Fibroblast of the conjunctiva (primary cell): ENCODE results near the gene TMEM126B.
"Not testable (repeated sequence)": the region's sequence is repeated elsewhere in the genome, so short reads cannot be mapped to it uniquely, and the experiment has no call there.

Experiments used
- DNase-seq: peaks from one replicate; pipeline ENCODE4 v3.0.0-alpha.2; 2010; ENCODE audit warnings: low read depth

Gene TMEM126B

DNA sequence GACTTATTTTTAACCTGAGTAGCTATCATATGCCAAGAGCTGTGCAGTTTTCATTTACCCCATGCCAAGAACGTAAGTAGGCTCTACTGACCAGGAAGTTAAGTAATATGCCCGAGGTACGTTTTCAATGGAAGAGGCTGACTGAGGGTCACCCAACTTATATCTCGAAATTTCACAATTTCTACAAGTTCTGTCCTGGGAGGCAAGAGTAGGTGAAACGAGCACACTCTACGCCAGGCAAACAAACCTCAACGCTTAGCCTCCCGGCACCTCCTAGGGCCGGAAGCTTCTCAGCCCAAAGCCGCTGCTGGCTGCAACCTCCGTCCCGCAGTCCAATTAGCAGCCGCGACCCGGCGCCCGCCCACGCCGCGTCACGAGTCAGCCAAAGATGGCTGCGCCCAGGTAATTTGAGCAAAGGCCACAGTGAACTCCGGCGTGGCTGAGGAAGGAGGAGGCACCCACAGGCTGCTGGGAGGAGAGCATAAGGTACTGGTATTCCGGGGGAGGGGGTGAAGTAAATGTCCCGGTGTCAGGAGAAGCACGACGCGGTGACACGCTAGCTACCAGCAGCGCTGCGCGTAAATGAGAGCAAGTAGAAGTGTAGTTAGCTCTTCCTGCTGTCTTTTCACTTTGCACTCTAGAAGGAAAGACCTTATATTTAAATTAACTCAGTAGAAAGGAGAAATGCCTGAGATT, 19.4 kb downstream of the TMEM126B start, which contains the start of gene TMEM126A:
Gene TMEM126A, plus strand, starts transcription at position 364 of the 696 bp plus-strand sequence. CDS start 2,289 bp downstream, outside the sequence.
- peak; percentile 55 for DNase-seq

DNA sequence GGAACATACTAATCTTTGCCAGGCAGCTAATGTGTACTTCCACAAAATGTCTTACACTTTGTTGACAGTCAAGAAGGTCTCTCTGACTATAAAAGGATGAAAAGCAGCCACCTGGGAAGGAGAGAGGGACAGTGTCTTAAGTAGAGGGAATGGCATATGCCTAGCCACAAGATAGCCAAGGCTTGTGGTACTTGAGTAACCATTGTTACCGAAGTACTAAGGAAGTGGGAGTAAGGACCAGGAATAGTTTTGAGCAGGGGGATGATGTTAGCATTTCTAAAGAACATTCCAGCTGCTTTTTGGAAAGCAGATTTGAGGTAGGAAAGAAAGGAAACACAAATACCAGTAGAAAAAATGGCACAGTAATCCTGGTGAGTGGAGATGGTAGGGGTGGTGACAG, 22.7 kb downstream of the TMEM126B start:
- no peak for DNase-seq

DNA sequence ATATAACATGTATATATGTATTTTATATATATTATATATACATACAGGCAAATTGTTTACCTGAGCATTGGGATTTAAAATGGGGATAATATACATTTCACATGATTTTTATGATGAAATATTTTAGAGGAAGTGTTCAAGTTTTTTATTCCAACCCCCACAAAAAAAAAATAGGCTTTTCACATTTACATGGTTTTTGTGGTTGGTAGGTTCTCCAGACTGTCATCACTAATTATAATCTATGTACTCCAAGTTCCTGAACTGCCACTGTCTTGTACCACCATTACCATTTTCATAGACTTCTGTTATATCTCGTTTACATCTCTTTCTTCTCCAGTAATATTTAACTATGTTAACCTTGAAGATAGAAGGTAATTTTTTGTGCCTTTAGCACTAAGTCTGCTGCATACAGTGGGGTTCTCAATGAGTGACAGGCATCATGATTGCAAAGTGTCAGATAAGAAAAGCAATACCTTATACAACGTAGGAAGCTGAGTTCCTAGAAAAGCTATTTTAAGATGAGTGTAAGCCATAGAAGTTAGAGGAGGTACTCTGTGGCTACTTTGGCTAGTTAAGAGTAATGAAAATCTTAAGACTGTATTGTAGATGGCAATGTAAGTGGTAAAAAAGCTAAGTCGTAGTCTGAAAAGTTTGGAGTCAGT, 24.5 kb downstream of the TMEM126B start:
- no peak for DNase-seq

DNA sequence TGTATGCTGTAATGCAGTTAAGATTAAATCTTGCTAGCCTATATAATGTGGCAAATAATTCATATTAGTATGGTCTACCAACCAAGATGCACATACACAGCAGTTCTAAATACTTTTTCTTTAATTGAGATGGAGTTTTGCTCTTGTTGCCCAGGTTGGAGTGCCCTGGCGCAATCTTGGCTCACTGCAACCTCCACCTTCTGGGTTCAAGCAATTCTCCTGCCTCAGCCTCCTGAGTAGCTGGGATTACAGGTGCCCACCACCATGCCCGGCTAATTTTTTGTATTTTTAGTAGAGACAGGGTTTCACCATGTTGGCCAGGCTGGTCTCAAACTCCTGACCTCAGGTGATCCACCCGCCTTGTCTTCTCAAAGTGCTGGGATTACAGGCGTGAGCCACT, 25.9 kb downstream of the TMEM126B start:
- not testable (repeated sequence) for DNase-seq

DNA sequence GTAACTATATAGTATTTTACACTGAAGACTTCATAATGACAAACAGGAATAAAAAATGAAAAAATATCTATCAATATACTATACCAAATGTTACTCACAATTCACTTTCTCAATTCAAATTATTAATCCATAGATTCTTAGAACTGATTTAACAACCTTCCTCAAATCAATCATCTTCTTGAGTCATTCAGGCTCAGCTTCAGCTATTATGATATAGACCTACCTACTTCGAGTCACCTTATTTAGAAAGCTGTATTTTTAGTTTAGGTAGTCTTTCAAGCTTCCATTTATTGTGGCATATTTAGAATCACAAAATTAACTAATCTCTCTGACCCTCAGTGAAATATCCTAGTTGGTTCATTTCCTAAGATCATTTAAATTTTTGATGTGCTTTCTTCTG, 28.4 kb downstream of the TMEM126B start:
- DNase-seq, result no peak

DNA sequence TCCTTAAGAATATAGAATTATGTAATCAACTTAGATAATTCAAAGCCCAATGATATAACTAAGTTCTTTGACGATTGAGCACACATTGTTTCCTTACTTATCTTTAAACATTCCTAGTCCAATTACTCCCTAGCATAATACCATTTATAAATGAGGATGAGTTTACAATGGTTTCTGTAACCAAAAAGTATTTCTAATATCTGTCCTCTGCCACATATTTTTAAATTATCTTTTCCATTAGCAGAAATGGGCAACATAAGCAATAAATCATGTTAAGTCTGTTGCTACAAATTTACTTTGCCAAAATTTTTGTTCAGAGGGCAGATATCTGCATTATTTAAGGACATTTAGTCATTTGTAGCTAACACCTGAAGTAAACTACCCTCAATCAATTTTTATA, 29.8 kb downstream of the TMEM126B start:
- no peak for DNase-seq

DNA sequence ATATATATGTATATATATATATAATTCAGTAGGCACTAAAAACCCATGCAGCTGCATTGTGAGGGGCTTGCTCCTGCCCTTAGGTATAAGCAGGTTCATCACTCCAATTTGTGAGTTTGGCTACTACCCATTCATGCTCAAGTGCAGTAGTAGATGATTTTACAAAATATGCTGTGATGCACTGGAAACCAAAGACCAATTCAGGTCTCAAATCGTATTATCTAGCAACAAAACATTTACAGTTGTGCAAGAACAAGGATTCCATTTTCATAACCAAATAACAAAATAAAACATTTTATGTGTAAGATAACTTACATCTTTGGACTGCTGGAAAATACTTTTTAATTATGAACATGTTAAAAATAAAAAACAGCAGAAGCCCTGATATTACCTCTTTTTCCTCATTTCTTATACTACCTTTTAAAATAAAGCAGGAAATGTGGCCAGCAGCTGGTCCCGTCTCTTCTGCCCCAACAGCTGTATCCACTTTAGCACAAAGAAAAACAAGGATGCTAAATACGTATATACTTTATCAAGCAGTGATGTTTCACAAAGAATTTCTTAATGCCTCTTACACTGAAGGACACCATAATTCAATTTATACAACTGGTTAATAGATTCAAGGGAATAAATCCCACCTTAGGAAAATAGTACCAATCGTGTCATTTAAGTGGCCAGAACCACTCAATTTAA, 33.7 kb downstream of the TMEM126B start:
- no peak for DNase-seq

DNA sequence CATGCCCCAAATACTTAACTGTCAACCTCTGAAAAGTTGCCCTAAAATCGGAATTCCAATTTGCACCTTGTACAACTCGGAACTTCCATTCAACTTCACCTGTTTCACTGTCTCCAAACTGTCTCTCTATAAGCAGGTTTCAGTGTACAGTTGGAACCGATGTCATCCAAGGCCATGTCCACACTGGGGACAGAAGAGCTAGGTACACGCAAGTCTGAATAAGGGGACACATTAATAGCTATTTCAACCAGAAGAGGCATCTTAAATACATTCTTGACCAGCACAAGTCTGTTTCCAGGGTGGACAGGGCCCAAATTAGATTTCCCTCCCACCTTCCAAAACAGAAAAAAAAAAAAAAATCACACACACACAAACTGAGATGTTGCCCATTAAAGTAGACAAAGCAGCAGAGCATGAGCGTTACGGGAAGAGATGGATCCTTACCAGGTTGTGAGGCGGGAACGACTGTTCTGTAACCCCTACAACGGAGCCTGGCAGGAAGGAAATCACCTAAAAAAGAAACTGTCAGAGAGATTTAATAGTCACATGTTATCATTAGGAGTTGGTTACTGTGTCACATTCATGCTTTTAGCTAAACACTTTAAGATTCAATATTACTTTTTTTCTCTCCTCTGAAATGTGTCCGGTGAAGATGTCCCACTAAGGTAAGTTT, 34.8 kb downstream of the TMEM126B start:
- no peak for DNase-seq

DNA sequence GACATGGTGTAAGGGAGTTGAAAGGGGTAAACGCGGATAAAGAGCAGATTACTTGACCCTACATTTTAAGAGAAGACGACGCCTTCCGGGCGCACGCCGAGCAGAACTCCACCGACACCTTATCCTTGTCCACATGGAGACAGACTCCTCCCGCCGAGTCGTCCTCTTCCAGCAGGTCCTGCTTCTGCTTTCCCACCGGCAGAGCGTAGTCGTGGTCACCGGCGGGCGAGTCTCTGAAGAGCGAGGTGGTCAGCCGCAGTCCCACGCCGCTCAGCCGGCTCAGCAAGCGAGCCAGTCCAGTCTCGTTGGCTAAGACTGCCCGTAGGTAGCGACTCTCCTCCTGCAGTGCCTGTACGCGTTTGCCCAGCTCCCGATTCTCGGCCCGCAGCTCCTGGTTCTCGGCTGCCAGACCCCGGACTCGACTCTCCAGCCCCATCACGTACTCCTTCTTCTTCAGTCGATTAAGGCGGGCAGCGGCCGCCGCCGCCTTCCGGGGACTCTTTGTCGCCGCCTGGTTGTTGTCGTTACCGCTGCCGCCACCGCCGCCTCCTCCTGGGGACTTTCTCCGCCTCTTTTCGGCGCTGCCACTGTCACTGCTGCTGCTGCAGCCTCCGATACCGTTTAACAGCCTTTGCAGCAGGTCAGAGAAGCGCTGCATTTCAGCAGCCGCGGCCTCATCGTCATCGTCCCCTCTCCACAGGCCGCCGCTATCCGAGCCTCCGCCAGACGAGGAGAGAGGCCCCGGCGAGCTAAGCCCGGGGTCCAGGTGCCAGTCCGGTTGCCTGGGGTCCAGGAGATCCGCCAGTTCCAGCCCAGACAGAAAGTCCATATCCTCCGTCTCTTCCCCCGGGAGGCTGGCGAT, 35.6 kb downstream of the TMEM126B start:
- DNase-seq, result no peak

DNA sequence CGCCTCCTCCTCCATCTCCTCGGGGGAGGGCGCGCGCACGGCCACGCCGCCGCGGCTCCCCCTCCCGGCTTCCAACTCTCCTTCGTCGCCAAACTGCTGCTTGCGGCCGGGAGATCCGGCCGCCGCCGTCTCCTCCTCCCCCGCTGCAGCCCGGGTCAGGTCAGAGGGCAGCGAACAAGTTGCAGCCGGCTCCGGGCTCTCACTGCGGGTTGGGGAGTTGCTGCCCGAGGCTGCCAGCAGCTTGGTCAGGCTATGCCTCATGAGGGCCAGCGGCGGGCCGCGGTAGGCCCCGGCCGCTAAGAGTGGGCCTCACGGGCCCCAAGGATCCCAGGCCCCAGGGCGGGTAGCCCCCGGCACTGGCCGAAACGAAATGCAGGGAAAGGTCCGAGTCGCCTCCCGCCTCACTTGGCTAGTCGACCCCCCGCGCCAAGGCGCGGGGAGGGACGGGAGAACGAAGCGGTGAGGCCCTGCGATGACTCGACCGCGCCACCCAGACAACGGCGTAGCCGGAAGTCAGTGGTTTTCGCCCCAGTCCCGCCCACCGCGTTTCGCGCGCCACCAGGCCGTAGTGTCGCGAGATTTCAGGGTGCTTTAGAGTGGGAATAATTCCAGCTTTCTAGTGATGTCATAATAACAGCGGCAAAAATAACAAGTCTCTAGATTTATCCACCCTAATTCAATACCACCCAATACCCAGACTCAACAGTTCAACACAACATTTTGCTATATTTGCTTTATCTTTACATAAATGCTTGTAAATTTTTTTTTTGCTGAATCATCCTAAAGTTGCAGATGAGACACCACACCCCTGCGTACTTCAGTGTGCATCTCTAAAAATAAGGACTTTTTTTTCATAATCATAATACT, 36.5 kb downstream of the TMEM126B start, which contains the start of gene CREBZF:
Gene CREBZF, minus strand, starts transcription at position 515 of the 867 bp plus-strand sequence. Its CDS starts 254 bp downstream, at position 261.
- peak; percentile 91 for DNase-seq

DNA sequence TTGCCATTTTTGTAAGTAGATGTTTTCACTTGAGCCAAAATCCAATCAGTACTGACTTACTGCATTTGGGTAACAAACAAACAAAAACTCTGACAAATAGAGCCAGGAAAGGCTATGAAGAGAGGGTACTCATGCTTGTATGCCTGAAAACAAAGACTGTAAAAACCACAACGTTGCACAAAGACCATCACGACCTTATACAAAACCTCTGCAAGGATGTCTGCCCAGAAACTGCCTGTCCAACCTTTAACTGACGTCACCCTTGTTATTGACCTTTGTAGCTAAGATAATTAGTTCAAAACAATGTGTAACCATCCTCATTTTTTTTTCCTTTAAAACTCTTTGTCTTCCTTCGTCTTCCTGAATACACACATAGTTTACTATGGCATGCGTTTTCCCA, 37.3 kb downstream of the TMEM126B start:
- DNase-seq, result no peak

DNA sequence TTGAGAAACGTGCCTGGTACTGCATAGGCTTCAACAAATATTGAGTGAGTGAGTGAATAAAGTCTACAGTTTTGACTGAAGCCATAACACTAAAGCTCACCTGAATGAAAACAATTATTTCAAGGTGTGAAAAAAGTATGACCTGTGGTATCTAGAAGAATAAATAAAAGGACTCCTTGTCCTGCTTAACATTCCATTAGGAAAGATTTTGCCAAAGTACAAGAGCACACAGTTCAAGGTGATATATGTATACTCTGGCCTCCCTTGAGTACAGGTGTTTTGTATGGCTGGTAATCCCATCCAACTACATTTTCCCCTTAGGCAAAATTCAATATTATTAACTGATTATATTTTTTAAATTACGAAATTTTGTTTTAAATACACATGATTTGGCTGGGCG, 38.3 kb downstream of the TMEM126B start:
- no peak for DNase-seq

DNA sequence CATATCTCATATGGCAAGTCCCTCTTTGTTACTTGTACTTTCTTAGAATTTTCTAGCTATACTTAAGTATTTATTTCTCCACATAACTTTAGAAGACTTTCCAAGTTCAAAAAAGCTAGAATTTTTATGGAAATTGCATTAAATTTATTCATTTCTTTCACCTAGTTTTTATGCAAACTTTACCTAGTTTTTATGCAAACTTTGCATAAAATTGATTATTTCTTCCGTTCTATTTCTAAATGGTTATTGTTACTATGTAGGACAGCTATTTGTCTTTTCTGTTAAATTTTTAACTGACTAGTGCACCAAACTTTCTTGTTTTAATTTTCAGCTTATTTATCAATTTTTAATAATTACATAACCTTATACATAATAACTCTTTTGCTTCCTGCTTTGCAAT, 39.8 kb downstream of the TMEM126B start:
- DNase-seq, result no peak

DNA sequence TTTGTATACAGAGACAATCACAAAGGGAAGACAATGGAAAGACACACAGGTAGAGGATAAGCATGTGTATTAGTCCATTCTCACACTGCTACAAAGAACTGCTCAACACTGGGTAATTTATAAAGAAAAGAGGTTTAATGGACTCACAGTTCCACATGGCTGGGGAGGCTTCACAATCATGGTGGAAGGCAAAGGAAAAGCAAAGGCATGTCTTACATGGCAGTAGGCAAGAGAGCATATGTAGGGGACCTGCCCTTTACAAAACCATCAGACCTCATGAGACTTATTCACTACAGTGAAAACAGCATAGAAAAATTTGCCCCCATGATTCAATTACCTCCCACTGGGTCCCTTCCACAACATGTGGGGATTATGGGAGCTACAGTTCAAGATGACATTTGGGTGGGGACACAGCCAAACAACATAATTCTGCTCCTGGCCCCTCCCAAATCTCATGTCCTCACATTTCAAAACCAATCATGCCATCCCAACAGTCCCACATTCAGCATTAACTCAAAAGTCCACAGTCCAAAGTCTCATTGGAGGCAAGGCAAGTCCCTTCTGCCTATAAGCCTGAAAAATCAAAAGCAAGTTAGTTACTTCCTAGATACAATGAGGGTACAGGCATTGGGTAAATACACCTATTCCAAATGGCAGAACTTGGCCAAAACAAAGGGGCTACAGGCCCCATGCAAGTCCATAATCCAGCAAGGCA, 42.7 kb downstream of the TMEM126B start:
- not testable (repeated sequence) for DNase-seq

DNA sequence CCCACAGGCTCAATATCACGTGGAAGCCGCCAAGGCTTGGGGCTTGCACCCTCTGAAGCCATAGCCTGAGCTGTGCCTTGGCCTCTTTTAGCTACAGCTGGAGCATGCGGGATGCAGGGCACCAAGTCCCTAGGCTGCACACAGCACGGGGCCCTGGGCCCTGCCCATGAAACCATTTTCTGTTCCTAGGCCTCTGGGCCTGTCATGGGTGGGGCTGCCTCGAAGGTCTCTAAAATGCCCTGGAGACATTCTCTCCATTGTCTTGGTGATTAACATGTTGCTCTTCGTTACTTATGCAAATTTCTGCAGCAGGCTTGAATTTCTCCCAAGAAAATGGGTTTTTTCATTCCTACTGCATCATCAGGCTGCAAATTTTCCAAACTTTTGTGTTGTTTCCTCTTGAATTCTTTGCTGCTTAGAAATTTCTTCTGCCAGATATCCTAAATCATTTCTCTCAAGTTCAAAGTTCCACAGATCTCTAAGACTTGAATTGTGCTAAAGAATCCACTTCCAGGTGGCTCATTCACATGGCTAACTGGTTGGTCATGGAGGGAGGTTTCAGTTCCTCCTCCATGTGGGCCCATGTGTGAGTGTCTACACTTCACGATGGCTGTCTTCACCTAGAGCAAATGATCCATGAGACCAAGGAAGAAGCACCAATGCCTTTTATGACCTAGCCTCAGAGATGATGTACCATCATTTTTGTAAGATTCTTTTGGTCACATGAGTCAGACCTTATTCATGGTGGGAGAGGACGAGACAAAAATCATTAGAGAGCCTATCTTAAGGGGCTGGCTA, 43.9 kb downstream of the TMEM126B start:
- DNase-seq, result no peak

DNA sequence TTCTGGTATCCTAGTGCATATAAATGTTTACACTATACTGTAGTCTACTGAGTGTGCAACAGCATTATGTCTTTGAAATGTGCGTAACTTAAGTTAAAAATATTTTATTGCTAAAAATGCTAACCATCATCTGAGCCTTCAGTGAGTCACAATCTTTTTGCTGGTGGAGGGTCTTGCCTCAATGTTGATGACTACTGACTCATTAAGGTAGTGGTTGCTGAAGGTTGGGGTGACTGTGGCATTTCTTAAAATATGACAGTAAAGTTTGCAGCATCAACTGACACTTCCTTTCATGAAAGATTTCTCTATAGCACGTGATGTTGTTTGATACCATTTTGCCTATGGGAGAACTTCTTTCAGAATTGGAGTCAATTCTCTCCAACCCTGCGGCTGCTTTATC, 45.0 kb downstream of the TMEM126B start:
- DNase-seq, result no peak

DNA sequence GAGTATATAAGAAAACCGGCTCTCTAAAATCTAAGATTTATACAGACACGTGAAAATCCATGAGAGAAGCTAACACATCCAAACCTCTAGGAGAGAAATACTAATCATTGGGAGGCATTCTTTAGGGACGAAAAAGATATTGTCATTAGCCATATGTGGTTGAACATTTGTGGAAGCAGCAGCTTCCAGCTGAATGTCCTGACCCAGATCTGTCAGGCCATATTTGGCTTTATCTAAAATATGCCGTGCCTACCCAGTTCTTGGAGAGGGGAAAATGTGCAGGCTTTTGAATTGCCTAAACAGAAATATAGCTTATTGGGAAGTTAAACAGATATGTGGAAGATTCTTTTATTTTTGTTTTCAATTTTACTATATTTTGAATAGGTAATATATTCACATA, 51.2 kb downstream of the TMEM126B start:
- DNase-seq, result no peak

DNA sequence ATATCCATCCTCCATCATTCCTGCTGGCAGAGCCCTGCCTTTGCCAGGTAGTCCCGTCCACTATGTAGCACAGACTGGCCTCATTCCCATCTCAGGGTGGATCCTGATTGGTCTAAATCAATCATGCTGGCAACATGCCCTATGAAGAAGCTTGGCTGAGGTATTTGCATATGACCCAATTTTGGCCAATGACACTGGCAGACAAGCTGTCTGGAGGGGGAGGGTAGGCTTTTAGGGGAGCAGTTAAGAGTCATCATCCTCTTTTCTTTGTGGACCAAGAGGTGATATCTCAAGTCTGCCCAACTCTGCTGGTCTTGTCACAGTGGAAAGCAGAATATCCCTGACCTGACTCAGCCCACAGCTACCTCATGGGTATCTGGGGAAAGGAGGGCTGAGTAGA, 52.5 kb downstream of the TMEM126B start:
- DNase-seq, result no peak
